ENCODE measurements around the gene EPHA3. TPM values are rescaled to one million over a fixed set of nuclear protein-coding genes. Genes with fewer than 3 reads are reported as not detected.

EPHA3 gene
- total and polyA plus RNA-seq, 10 of the 15 experiments (the other 5 are each of a cell fraction or from before 2014, with no cell fraction given), result 0.03 to 39.0 (median 0.07) TPM; not detected in 4

- TF ChIP-seq RBBP5 (conservative IDR thresholded peaks at IDR 0.05) (no peak), KDM1A (IDR thresholded peaks at IDR 0.05; ENCODE audit: borderline replicate concordance) (no peak), TCF7 (IDR thresholded peaks at IDR 0.05; ENCODE audit: borderline replicate concordance) (no peak), IRF5 (IDR thresholded peaks at IDR 0.05; ENCODE audit: borderline replicate concordance) (no peak), SUPT20H (IDR thresholded peaks at IDR 0.05; ENCODE audit: borderline replicate concordance, control insufficient read depth, low read depth, low read length) (no peak), ZBTB4 (CRISPR knock-in tag; IDR thresholded peaks at IDR 0.05) (no peak), MYB (IDR thresholded peaks at IDR 0.05; ENCODE audit: borderline replicate concordance, low read depth, low read length) (no peak), YBX1 (IDR thresholded peaks at IDR 0.05) (no peak), BCL3 (IDR thresholded peaks at IDR 0.05; ENCODE audit: borderline replicate concordance, insufficient read depth, low read depth, low read length, poor library complexity, severe bottlenecking) (no peak), SKIL (IDR thresholded peaks at IDR 0.05; ENCODE audit: low read depth, poor library complexity, severe bottlenecking) (no peak)
Measured at GRCh38 chr3:89362496-89362895, 255.1 kb downstream of the EPHA3 start (continued).

Data from GM12878 (cell line).